K562 (cell line): ENCODE measurements around the gene ARHGAP28.

Experiments used
- CTCF ChIP-seq, 3 experiments: IDR thresholded peaks in 2 of 3; conservative IDR thresholded peaks in 1 of 3; 2 replicates each; pipeline ENCODE4 v1.5.1; 2011 to 2012; ENCODE audit warnings: low read length in 3 of 3, mild to moderate bottlenecking in 3 of 3, control low read depth in 2 of 3, improper control_type of control experiment in 1 of 3, inconsistent platforms in 1 of 3, low read depth in 1 of 3, mixed read lengths in 1 of 3, moderate library complexity in 1 of 3; ENCODE audit not compliant: insufficient read depth in 2 of 3
- ELF4 ChIP-seq: fragments of 450-650 bp; formaldehyde crosslinking; IDR thresholded peaks from 2 replicates; pipeline ENCODE4 v1.4.0; 2022; ENCODE audit warnings: missing genetic modification characterization
- FOXP4 ChIP-seq: sonication (generic); formaldehyde crosslinking; IDR thresholded peaks from 2 replicates; pipeline ENCODE4 v1.8.0; 2022; ENCODE audit warnings: mild to moderate bottlenecking, missing genetic modification reagents, borderline replicate concordance
- NR1H2 ChIP-seq: sonication (generic); formaldehyde crosslinking; IDR thresholded peaks from 2 replicates; pipeline ENCODE4 v1.4.0; 2020; ENCODE audit warnings: mild to moderate bottlenecking, missing genetic modification reagents
- POLR2A ChIP-seq: fragments of 450-650 bp; conservative IDR thresholded peaks from 2 replicates; pipeline ENCODE4 v1.6.1; 2016
- RFX5 ChIP-seq: IDR thresholded peaks from 2 replicates; pipeline ENCODE4 v1.6.1; 2011; ENCODE audit warnings: low read depth, mild to moderate bottlenecking, improper control_type of control experiment, low read length
- SIX5 ChIP-seq, 2 experiments: IDR thresholded peaks; 2 replicates each; pipeline ENCODE4 v1.6.1; 2011; ENCODE audit warnings: low read length in 2 of 2, borderline replicate concordance in 1 of 2, low read depth in 1 of 2, mild to moderate bottlenecking in 1 of 2, moderate library complexity in 1 of 2; ENCODE audit not compliant: insufficient read depth in 1 of 2
- SLC30A9 ChIP-seq: fragments of 250-450 bp; sonication (Bioruptor Pico); IDR thresholded peaks from 2 replicates; pipeline ENCODE4 v1.8.0; 2022; ENCODE audit warnings: mild to moderate bottlenecking, moderate library complexity
- SRSF3 ChIP-seq: fragments of 200-400 bp; formaldehyde crosslinking; IDR thresholded peaks from 2 replicates; pipeline ENCODE4 v1.6.1; 2016; ENCODE audit warnings: mild to moderate bottlenecking, low read length, moderate library complexity; ENCODE audit not compliant: insufficient read depth
- ZC3H11A ChIP-seq: IDR thresholded peaks from 2 replicates; pipeline ENCODE4 v1.6.1; 2012; ENCODE audit warnings: low read depth, low read length, improper control_type of control experiment
- ZNF232 ChIP-seq: sonication (generic); formaldehyde crosslinking; IDR thresholded peaks from 2 replicates; pipeline ENCODE4 v1.8.0; 2022; ENCODE audit warnings: mild to moderate bottlenecking, missing genetic modification reagents
- ZNF57 ChIP-seq: fragments of 450-650 bp; formaldehyde crosslinking; IDR thresholded peaks from 2 replicates; pipeline ENCODE4 v1.4.0; 2020; ENCODE audit warnings: mild to moderate bottlenecking, moderate library complexity

GRCh38 chr18:6741232-6741663 is 11.7 kb downstream of the ARHGAP28 start:
- TF ChIP-seq FOXP4 (CRISPR knock-in tag) (no peak), CTCF (IDR thresholded peaks at IDR 0.05 in 2 of 3, conservative IDR thresholded peaks at IDR 0.05 in 1 of 3; ENCODE audit: insufficient read depth in 2 of 3, low read depth in 1 of 3, low read length in 3 of 3) (no peak), SIX5 (IDR thresholded peaks at IDR 0.05; ENCODE audit: borderline replicate concordance in 1 of 2, insufficient read depth in 1 of 2, low read depth in 1 of 2, low read length in 2 of 2) (no peak), RFX5 (no peak), POLR2A (no peak), NR1H2 (CRISPR knock-in tag) (no peak), ELF4 (CRISPR knock-in tag) (no peak), ZNF57 (CRISPR knock-in tag) (no peak), SLC30A9 (CRISPR knock-in tag) (no peak), SRSF3 (no peak), ZNF232 (CRISPR knock-in tag) (no peak), ZC3H11A (no peak)
